Neural cell (in vitro differentiated cells): Measurements from ENCODE around the gene MMADHC. TPM values are rescaled to one million over a fixed set of nuclear protein-coding genes. Genes with fewer than 3 reads are reported as not detected.

Experiments
- H2AFZ ChIP-seq: fragments of 200-600, 300-800 bp; sonication (generic), shearing (Covaris generic); 2 replicates; pipeline ENCODE4 v1.6.0; 2014; ENCODE audit warnings: low read depth, mild to moderate bottlenecking, antibody characterized with exemption, low read length, moderate library complexity
- H3F3A ChIP-seq: fragments of 200-600 bp; shearing (Covaris generic); 2 replicates; pipeline ENCODE4 v1.6.1; 2016; ENCODE audit warnings: mild to moderate bottlenecking, moderate library complexity, mixed read lengths, antibody characterized with exemption, low read length; ENCODE audit not compliant: insufficient read depth, poor library complexity, severe bottlenecking
- H3K27ac ChIP-seq: fragments of 200-600, 300-800 bp; sonication (generic), shearing (Covaris generic); 2 replicates; pipeline ENCODE4 v1.5.1; 2014; ENCODE audit warnings: mild to moderate bottlenecking, low read length, moderate library complexity
- H3K27me3 ChIP-seq: fragments of 300-800, 200-600 bp; sonication (generic), shearing (Covaris generic); 2 replicates; pipeline ENCODE4 v1.6.0; 2014; ENCODE audit warnings: mild to moderate bottlenecking, low read depth, low read length, moderate library complexity; ENCODE audit not compliant: insufficient read depth
- H3K36me3 ChIP-seq: fragments of 300-800, 200-600 bp; sonication (generic), shearing (Covaris generic); 2 replicates; pipeline ENCODE4 v1.5.1; 2014; ENCODE audit warnings: mild to moderate bottlenecking, antibody characterized with exemption, low read length, moderate library complexity; ENCODE audit not compliant: insufficient read depth
- H3K4me2 ChIP-seq: fragments of 300-800, 200-600 bp; sonication (generic), shearing (Covaris generic); 2 replicates; pipeline ENCODE4 v1.6.0; 2014; ENCODE audit warnings: mild to moderate bottlenecking, low read length
- H3K4me3 ChIP-seq: fragments of 300-800, 200-600 bp; sonication (generic), shearing (Covaris generic); 2 replicates; pipeline ENCODE4 v1.5.1; 2014; ENCODE audit warnings: mild to moderate bottlenecking, low read length, moderate library complexity
- H3K79me2 ChIP-seq: fragments of 200-600 bp; shearing (Covaris generic); replicated peaks from 2 replicates; pipeline ENCODE4 v1.6.0; 2014; ENCODE audit warnings: mild to moderate bottlenecking, low read length, moderate library complexity; ENCODE audit not compliant: insufficient read depth
- H3K9ac ChIP-seq: fragments of 300-800, 200-600 bp; sonication (generic), shearing (Covaris generic); 2 replicates; pipeline ENCODE4 v1.6.1; 2016; ENCODE audit warnings: mild to moderate bottlenecking, low read length, mixed read lengths
- H3K9me2 ChIP-seq: fragments of 200-600 bp; shearing (Covaris generic); 2 replicates; pipeline ENCODE4 v1.6.1; 2016; ENCODE audit warnings: mild to moderate bottlenecking, low read length, mixed read lengths; ENCODE audit not compliant: insufficient read depth
- H3K9me3 ChIP-seq: fragments of 200-600, 300-800 bp; sonication (generic), shearing (Covaris generic); 2 replicates; pipeline ENCODE4 v1.6.1; 2016; ENCODE audit warnings: mild to moderate bottlenecking, mixed run types, low read length, moderate library complexity, mixed read lengths
- H4K20me1 ChIP-seq: fragments of 200-600 bp; shearing (Covaris generic); 2 replicates; pipeline ENCODE4 v1.6.1; 2016; ENCODE audit warnings: mild to moderate bottlenecking, mixed run types; ENCODE audit not compliant: insufficient read depth
- EP300 ChIP-seq: fragments of 450-650 bp; conservative IDR thresholded peaks from 2 replicates; pipeline ENCODE4 v1.6.1; 2014; ENCODE audit warnings: antibody characterized with exemption, mild to moderate bottlenecking, moderate library complexity; ENCODE audit not compliant: poor library complexity, severe bottlenecking
- EZH2 ChIP-seq: fragments of 200-600, 300-800 bp; shearing (Covaris generic), sonication (generic); IDR thresholded peaks from 2 replicates; pipeline ENCODE4 v1.6.1; 2014; ENCODE audit warnings: antibody characterized with exemption, low read length, borderline replicate concordance, mild to moderate bottlenecking; ENCODE audit not compliant: insufficient read depth, poor library complexity, severe bottlenecking
- MXI1 ChIP-seq: fragments of 450-650 bp; conservative IDR thresholded peaks from 2 replicates; pipeline ENCODE4 v1.6.1; 2014; ENCODE audit warnings: antibody characterized with exemption, mild to moderate bottlenecking; ENCODE audit not compliant: poor library complexity, severe bottlenecking
- POLR2AphosphoS5 ChIP-seq: IDR thresholded peaks from 2 replicates; pipeline ENCODE4 v1.6.1; 2012
- RAD21 ChIP-seq: fragments of 450-650 bp; conservative IDR thresholded peaks from 2 replicates; pipeline ENCODE4 v1.6.1; 2014; ENCODE audit warnings: antibody characterized with exemption, mild to moderate bottlenecking, moderate library complexity
- SMC3 ChIP-seq: fragments of 450-650 bp; conservative IDR thresholded peaks from 2 replicates; pipeline ENCODE4 v1.6.1; 2014; ENCODE audit warnings: antibody characterized with exemption, mild to moderate bottlenecking, moderate library complexity; ENCODE audit not compliant: poor library complexity
- TAF1 ChIP-seq: IDR thresholded peaks from 2 replicates; pipeline ENCODE4 v1.6.1; 2012; ENCODE audit warnings: low read depth
- polyA plus RNA-seq: library from polyadenylated mRNA; depleted of rRNA; stranded (reverse); fragments of >200 nt; gene quantifications from 2 replicates; pipeline ENCODE4 v1.2.3, GENCODE V29; 2014
- small RNA-seq, 3 experiments: library from RNA; depleted of rRNA; stranded (forward); fragments of <200 nt; gene quantifications; one replicate each; pipeline ENCODE3, GENCODE V24; 2012
- TF ChIP-seq, protein P1 (sequence below): fragments of 450-650 bp; IDR thresholded peaks from 2 replicates; pipeline ENCODE4 v1.5.1; 2014; ENCODE audit warnings: antibody characterized with exemption, mild to moderate bottlenecking, moderate library complexity; ENCODE audit not compliant: poor library complexity, severe bottlenecking
- TF ChIP-seq, protein P2 (sequence below): IDR thresholded peaks from 2 replicates; pipeline ENCODE4 v1.6.1; 2012; ENCODE audit warnings: borderline replicate concordance

MMADHC gene
- polyA plus RNA-seq, 1 donor from 2014 or later: 250 TPM

DNA sequence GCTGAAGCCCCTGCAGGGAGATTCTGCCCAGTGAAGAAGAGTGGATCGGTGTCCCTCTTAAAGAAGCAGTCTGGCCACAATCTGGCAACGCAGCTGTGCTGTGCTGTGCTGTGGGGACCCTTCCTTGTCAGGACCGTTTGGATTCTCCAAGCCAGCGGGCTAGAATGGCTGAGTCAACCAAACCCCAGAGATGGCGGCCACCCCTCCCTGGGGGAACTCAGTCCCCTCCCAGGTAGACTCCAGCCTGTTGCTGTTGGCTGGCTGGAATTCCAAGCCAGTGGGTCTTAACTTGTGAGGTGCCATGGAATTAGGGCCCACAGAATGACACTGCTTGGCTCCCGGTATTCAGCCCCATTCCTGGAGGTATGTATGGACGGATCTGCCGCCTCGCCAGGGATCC, 62.3 kb downstream of the MMADHC start:
- Histone ChIP-seq H3K79me2 (no peaks in the 10 kb centered on the region), H3K9me3 (no peaks in the 10 kb centered on the region), H3K4me2 (no peak overlapping the region)

More for the DNA sequence above, 62.3 kb downstream of the MMADHC start:
- no peaks in the 10 kb centered on the region for H3F3A ChIP-seq
- H4K20me1 ChIP-seq: no peaks in the 10 kb centered on the region
- H3K9me2 ChIP-seq: no peaks in the 10 kb centered on the region
- H3K27ac ChIP-seq: no peak overlapping the region
- TF ChIP-seq SMC3: no peak
- TF ChIP-seq POLR2AphosphoS5: no peak
- no peak for TF ChIP-seq RAD21
- TF ChIP-seq, protein P1, sequence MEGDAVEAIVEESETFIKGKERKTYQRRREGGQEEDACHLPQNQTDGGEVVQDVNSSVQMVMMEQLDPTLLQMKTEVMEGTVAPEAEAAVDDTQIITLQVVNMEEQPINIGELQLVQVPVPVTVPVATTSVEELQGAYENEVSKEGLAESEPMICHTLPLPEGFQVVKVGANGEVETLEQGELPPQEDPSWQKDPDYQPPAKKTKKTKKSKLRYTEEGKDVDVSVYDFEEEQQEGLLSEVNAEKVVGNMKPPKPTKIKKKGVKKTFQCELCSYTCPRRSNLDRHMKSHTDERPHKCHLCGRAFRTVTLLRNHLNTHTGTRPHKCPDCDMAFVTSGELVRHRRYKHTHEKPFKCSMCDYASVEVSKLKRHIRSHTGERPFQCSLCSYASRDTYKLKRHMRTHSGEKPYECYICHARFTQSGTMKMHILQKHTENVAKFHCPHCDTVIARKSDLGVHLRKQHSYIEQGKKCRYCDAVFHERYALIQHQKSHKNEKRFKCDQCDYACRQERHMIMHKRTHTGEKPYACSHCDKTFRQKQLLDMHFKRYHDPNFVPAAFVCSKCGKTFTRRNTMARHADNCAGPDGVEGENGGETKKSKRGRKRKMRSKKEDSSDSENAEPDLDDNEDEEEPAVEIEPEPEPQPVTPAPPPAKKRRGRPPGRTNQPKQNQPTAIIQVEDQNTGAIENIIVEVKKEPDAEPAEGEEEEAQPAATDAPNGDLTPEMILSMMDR: no peak
- no peak for TF ChIP-seq TAF1
- no peak for TF ChIP-seq EP300
- TF ChIP-seq EZH2: no peak
- TF ChIP-seq MXI1: no peak
- TF ChIP-seq, protein P2, sequence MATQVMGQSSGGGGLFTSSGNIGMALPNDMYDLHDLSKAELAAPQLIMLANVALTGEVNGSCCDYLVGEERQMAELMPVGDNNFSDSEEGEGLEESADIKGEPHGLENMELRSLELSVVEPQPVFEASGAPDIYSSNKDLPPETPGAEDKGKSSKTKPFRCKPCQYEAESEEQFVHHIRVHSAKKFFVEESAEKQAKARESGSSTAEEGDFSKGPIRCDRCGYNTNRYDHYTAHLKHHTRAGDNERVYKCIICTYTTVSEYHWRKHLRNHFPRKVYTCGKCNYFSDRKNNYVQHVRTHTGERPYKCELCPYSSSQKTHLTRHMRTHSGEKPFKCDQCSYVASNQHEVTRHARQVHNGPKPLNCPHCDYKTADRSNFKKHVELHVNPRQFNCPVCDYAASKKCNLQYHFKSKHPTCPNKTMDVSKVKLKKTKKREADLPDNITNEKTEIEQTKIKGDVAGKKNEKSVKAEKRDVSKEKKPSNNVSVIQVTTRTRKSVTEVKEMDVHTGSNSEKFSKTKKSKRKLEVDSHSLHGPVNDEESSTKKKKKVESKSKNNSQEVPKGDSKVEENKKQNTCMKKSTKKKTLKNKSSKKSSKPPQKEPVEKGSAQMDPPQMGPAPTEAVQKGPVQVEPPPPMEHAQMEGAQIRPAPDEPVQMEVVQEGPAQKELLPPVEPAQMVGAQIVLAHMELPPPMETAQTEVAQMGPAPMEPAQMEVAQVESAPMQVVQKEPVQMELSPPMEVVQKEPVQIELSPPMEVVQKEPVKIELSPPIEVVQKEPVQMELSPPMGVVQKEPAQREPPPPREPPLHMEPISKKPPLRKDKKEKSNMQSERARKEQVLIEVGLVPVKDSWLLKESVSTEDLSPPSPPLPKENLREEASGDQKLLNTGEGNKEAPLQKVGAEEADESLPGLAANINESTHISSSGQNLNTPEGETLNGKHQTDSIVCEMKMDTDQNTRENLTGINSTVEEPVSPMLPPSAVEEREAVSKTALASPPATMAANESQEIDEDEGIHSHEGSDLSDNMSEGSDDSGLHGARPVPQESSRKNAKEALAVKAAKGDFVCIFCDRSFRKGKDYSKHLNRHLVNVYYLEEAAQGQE: no peak
- no peak overlapping the region for H3K9ac ChIP-seq
- no peaks in the 10 kb centered on the region for H3K27me3 ChIP-seq
- no peak overlapping the region for H2AFZ ChIP-seq
- H3K4me3 ChIP-seq: no peak overlapping the region
- no peaks in the 10 kb centered on the region for H3K36me3 ChIP-seq

Small RNA genes lying within 50 kb of the gene (small RNA-seq; reads per million reads assigned to genes)
- gene RNU6-601P: 0 reads per million in 3 experiments
